Stimulated activated CD8-positive, alpha-beta memory T cell treated with anti-CD3 and anti-CD28 coated beads, Interleukin-2, amount 100 ng/mL, for 1 hour (primary cell): ENCODE measurements around the gene NRXN3.

ENCODE experiments used
- DNase-seq, 2 donors: peaks; one replicate each; pipeline ENCODE4 v3.0.0-alpha.2; 2020; ENCODE audit warnings: low read depth in 2 of 2

Gene NRXN3

DNA sequence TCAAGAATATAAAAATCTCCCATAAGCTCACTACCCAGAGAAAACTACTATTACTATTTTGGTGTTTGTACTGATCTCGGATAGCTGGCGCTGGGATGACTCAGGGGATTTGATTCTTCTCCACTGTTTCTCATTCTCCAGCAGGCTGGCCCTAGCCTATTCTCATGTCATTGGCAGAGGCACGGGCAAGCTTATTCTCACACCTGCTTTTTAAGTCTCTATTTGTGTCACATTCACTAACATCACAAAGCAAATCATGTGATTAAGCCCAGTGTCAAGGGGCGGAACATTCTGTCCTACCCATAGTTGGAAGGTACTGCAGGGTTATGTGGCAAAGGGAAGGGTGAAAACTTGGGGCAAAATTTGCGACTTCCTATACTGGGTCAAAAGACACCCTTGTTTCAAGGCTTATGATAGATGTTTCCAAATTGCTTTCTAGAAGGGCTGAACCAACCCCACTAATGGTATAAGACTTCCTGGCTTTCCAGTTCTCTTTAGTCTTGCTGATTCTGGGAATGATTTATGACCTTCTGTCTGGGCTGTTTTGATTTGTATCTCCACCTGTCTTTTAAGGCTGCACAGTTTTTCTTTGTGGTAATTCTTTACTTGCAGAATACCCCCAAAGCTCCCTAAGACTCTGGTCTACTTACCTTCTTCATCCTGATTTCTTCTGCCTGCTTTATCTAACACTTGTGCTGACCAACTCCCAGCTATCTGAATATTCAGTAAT, 406.4 kb downstream of the NRXN3 start:
- DNase-seq: no peak

DNA sequence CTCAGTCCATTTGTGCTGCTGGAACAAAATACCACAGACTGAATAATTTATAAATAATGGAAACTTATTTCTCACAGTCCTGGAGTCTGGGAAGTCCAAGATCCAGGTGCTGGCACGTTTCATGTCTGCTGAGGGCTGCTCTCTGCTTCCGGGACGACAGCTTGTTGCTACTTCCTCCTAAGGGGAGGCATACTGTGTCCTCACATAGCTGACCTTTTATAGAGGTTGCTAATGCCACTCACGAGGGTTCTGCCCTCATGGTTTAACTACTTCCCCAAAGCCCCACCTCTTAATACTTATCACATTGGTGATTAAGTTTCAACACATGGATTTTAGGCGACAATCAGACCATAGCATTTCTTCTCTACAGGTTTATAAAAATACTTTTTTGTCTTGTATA, 411.1 kb downstream of the NRXN3 start:
- DNase-seq: no peak

DNA sequence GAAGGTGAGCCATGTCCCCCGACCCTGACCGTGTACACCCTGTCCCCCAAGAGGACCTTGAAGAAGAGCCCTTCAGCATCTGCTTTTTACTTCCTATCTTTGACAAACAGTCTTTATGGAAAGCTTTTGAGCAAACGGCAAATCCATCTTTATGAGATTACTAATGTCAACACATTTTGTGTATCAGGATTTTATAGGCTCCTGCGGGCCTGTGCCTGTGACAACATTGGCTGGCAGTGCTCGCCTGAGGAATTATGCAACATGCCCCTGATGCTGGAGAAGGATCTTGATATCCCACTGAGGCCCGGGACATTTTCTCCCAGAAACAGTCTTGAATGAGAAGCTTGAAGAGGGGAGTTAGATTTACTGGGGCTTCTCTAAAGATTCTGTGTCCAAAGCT, 416.5 kb downstream of the NRXN3 start:
- DNase-seq: no peak

DNA sequence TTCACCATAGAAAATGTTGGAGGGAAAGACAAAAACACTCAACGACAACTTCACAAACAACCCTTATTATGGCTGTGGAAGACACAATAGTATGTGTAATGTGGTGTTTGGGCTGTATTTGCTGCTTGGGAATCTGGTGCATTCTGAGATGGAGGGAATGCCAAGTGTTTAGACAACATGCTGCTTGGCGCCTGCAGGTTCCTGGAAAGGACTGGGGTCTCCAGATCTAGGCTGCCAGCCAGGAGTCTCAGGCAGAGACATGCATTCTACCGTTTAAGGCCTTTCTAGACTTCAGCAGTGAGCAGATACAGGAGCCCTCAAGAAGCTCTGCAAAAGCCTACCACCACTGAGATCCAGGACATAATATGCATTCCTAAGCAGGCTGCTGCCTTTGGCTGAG, 418.7 kb downstream of the NRXN3 start:
- DNase-seq: no peak

DNA sequence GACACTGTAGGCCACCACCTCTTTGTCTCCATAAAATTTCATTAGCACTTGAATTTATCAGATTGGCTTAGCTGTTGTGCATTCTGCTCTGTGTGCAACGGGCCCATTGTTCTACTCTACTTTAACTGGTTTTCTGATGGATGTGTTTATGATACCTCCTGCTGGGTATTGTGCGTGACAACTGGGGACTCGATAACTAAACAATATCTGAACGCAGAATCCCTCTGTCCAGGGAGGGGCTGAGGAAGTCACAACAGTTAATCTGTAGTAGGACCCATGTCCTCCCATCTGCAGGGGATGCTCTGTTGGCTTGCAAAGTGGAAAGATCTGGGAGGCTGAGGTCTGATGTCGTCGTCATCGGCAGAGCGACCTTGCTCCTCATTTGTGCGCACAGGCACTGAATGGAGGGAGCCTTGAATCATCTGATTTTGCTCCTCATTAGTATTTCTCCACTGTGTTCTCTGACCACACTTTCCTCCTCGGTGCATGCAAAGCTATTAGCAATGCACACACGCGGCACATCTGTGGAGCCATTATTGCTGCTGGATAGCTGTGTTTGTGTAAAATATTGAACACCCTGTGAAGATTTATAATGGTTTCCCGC, 422.5 kb downstream of the NRXN3 start:
- DNase-seq: no peak

DNA sequence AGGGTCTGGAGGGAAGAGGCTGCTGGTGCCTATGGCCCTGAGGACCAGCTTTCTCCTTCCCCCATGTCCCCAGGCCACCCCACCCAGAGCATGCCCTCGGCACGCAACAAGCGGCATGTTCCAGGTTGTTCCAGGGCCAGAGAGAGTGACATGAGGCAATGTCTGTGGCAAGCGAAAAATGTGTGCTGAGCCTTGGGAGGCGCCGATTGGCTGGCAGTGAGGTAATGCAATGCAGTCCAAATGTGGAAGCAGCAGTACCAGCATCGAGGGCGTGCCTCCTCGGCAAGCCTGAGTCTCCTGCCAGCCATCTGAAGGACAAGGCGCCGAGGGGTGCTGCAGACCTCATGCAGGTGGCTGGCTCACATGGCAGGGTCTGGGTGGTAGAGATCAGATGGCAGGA, 423.8 kb downstream of the NRXN3 start:
- no peak for DNase-seq

DNA sequence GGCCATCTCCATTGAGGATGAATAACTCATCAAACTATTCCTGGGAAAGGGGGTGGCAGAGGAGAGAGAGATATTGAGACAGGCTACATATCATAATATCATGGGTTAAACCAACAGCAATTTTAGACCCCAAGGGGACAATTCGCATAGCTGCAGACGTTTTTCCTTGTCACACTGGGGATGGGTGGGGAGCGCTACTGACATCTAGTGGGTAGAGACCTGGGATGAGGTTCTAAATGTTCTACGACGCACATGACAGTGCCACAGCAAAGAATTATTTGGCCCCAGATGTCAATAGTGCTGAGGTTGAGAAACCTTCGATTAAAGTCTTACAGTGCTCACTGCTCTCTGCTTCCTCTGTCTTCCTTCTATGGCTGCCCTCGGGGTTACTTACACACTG, 425.6 kb downstream of the NRXN3 start:
- no peak for DNase-seq

DNA sequence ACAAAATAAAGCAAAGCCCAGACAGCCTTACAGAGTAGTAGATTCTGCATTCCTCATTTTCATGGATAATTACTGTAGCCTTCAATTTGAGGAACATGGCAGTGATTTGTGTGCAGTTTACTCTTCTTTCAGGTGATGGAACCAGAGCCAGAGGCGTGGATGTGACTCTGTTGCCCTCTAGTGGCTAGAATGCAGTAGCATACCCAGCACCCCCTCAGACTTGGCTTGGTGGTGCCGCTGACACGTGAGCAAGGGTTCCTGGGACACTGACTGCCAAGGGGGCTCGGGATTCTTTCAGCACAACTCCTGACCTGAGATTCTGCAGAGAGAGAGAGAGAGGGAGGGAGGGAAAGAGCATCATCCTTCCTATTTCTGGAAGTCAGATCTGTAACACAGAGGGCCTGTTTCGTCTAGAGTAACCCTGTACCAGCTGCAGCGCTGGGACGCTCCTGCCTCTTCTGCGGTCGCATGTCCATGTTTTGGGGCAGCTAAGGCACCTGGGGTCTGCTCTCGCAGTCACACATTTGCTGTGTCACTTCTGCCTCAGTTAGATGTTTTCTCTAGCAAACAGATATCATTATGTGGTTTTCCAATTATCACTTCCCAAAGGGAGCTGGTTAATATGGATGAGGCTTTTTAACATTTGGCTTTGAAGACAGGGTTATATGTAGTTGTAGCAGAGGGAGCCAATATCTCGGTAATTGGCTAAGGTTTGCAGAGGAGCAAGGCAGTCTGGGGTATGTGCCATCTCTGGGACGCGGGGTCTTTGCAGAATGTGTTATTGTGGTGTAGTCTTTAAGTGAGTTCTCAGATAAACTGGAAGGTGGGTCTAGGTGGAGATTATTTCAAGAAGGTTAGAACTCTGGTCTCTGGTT, 428.1 kb downstream of the NRXN3 start:
- DNase-seq: no peak

DNA sequence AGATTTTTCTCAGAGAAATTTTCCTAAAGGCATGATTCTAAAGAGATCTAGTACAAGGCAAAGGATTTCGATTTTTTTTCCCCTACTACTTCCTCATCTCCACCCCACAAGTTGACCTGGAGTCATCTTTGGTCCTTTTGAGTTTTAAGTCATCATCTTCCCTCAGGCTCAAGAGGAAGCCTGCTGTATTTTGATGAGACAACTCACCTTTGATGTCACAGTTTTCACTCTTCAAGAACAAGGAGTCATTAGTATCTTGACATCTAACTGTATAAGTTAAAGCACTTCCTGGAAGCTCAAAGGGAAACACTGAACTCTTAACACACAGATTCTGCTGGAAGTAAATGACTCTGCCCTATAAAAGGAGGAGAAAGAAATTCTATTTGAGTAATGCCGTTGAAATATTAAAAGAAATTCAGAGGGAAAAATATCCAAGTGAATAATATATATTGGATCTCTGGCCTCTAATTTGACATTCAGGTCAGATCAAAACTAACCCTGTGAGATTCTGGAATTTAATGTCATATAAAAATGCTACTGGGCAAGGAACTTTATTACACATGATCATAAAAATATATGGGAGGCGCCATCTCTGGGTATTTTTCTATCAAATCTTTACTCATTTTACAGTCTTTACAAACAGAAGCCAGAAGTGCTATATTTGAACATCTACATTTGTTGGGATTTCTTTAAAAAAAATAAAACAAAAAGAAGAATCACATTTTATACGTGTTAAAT, 435.0 kb downstream of the NRXN3 start:
- no peak for DNase-seq

DNA sequence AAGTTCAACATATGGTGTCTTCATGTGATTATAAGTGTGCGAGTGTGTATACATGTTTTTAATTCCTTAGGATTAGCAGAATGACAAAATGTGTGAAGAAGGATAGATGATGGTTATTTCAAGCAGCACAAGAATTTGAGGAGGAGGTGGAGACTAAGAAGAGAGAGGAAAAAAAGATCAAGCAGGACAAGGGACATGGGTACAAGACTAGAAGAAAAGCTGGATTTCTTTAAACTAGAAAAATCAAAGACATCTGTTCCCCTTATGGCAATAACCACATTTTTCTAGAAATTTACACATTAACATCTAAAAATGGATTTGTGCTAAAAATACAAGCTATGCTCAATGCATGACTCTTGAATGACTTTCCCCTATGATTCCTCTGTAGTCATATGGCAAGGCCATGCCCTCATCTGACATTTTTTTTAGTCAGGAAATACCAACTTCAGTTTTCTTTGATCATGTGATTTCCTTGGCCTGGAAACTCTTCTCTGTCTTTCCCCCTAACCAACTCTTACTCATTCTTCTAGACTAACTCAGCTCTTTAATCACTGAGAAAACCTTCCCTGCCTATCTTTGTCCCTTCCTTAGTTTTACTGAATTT, 435.8 kb downstream of the NRXN3 start:
- no peak for DNase-seq

DNA sequence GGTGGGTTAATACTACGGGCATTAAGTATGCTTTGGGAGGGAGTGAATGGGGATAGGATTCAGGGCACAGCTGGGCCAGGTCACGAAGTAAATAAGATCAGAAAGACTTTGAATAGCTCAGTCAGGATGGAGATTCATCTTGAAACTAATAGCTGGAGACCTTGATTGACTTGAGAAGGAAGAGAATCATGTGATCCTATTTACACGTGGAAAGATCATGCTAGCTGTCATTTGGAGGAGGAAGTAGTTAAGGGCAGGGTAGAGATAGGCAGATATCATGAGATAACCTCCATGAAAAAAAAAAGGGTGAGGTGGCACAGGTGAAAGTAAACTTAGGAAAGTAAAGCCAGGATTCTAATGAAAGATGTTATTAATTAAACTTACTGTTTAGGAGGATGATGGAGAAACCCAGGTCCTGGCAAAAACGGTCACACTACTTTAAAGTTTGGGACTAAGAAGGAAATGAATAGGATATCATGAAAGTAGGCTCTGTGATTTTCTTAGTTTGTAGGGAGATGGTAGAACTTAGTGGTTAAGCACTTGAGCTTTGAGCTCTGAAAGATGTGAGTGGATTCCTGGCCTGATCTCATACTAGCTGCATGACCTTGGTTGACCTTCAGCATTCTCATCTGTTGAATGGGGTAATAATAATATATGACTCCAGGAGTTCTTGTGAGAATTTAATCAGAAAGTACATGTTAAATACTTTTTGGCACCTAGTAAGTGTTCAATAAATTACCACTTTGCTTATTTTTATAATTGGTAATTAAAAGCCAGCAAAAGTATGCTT, 439.0 kb downstream of the NRXN3 start:
- no peak for DNase-seq

DNA sequence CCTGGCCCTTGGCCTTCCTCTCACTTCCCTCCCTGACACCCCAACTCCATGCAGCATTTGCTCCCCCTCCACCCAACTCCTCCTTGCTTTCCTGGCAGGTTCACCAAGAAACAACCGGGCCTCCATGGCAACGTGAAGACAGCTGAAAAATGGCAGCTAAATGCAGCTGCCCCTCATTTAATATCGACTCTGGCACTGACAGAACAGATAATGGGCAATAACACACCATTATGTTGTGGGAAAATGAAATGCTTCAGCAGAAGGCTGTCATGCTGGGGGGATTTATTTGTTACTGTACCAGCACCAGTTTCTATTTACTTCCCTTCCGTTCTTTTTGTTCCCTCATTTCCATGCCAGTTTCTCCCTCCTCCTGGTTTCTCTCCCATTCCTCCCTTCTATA, 440.8 kb downstream of the NRXN3 start:
- DNase-seq: no peak

DNA sequence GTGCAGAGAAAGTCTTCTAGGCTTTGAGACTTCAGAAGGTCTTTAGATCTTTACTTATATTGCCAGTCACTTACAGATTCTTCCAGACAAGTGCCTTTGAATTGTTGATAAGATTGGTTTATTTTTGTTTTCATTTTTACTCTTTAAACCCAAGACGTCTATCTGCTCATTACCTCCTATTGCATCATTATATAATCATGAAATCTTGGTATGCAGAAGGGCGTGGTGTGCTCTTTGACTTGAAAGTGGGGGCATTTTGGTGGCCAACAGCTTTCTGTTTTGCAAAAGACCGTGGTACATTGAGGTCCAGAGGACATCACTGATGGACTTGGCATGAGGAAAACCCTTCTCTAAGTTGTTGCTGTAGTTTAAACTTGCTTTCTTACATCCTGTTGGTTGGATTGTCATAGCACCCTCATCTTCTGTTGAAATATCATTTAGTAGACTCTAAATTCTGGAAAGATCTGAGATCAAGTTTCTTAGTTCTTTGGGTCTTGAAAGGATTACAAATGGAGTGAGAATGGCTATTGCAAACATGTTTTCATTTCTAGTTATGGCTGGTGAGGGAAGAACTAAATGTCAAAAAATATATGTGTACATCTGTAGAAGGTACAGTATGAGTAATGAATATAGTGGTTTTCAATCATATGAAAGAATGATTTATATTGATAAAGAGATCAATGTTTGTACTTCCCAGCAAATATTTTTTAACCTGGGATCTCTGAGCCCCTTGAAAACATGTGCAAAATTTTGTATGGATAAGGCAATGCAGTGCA, 441.8 kb downstream of the NRXN3 start:
- no peak for DNase-seq

DNA sequence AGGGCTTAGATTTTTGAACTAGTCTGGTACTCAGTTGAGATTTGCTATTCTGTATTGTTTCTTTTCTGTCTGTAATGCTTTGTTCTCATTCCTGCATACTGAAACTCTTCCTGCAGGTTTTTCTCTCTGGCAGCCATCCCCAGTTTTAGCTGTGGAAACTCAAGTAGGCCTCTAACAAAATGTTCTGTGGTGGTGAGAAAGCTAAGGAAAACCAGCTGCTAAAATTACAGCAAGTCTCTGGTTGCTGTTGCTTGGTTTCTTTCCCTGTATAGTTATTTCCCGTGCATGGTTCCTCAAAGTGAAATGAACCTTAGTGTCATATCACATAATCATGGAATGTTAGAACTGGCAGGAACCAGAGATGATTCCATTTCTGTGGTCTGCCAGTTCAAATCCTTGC, 442.5 kb downstream of the NRXN3 start:
- no peak for DNase-seq

DNA sequence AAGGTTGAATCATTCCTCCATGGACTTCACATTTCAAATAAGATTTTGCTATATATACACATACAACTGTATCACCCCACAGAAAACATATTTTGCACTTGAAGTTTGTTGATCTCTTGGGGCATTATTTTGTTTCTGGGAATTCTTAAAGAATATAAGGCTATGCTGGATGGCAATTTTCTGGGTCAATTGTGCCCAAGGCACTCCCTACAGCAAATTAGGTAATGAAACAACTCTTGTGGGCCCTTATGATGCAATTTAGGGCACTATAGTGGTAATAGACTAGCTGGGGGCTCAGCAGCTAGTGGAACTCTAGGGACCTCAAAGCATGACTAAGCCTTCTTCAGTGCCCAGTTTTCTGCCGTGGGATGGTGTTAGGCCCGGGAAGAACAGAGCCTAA, 444.4 kb downstream of the NRXN3 start:
- DNase-seq: no peak

DNA sequence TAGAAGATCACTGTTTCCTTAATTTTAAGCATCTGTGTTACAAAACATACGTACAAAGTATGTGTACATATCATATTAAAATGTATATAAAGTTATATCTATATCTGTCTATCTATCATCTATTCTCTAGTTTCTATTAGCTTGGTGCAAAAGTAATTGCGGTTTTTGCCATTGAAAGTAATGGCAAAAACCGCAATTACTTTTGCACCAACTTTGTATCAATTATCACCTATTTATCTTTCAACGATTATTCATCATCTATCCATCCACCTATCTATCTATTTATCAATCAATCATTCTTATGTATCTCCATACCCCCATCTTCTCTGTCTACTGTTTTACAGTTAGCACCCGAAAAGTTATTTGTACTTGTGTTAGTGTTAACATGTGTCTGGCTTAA, 447.6 kb downstream of the NRXN3 start:
- DNase-seq: no peak

DNA sequence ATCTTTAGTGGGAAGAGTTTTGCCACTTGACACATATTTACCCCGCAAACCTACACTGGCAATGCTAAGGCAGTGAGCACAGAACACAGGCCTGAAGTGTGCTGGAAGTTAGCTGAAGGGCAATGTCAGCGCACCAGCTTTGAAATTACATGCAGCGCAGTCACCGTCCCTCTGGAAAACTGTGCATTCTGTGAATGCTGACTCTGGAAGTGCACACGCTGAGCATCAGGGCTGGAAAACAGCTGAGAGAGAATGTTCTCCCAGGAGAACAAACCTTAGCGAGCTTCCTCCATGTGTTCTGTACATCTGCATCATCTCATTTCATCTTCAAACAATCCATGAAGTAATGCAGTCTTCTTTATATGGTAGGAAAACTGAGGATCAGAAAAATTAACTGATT, 448.2 kb downstream of the NRXN3 start:
- no peak for DNase-seq

DNA sequence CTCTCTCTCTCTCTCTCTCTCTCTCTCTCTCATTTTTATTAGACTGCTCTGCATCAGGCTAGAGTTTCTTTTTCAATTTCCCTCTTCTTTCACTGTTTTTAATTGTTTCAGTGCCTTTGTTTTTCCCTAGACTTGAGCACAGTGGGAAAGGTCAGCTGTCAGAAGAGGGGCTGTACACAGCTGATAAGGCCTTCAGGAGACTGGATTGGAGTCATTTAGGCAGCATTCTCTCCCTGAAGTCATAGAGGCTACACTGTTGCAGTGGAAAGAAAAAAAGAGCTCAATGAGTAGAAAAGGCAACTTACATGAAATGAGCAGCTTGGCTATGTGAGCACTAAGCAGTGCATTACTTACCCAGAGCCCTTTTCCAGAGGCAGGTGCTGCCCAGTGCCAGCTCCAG, 456.9 kb downstream of the NRXN3 start:
- no peak for DNase-seq

DNA sequence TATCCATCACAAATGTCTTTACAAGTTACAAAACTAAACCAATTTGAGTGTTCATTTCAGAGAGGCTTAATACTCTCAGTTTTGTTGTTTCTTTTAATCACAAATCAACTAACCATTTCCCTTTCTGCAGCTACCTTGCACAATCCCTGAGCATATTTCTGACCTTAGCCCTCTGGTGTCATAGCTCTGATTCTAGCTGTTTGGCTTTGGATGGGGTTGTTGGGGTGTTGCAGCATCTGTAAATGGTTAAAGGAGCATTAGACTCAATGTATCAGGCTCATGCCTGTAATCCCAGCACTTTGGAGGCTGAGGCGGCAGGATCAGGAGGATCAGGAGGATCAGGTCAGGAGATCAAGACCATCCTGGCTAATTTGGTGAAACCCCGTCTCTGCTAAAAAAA, 461.4 kb downstream of the NRXN3 start:
- no peak for DNase-seq

DNA sequence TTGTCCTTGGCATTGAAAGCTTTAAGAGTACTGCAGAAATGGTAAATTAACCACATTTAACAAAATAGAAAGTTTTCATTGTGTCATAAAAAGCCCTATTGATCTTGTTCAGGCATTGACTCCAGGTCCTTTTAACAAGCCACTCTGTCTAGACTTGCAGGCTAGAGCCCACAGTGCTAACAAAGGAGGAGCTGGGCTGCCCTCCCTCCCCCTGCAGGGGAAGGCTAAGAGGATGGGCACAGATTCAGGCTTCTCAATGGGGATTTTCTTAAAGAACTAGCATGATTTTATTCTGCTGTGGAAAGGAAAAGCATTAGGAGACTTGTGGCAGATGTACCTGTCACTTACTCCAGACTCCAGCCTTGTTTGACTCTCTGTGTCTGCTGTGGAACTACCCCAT, 463.6 kb downstream of the NRXN3 start:
- DNase-seq: no peak
